BJ (cell line): ENCODE data around the gene MLLT3. TPM values are rescaled to one million over a fixed set of nuclear protein-coding genes. Genes with fewer than 3 reads are reported as not detected.

Experiments
- CTCF ChIA-PET: fragments of 350-600 bp; formaldehyde crosslinking; extraction: SDS; loops from one replicate; lab custom pipeline; 2021; ENCODE audit warnings: antibody characterized with exemption, inconsistent platforms; lab: Yijun Ruan, JAX
- POLR2A ChIA-PET: fragments of 300-600 bp; sonication (Branson Sonifier 250); formaldehyde crosslinking; extraction: SDS; loops from one replicate; lab custom pipeline; 2021; ENCODE audit warnings: antibody characterized with exemption; lab: Charles Lee
- DNase-seq: peaks from one replicate; pipeline ENCODE4 v3.0.0-alpha.2; 2011; ENCODE audit warnings: low read depth
- H3K27me3 ChIP-seq: 2 replicates; pipeline ENCODE4 v1.6.0; 2011; ENCODE audit warnings: low read length; ENCODE audit not compliant: control insufficient read depth, insufficient read depth
- H3K36me3 ChIP-seq: 2 replicates; pipeline ENCODE4 v1.5.1; 2011; ENCODE audit warnings: low read length; ENCODE audit not compliant: control insufficient read depth, insufficient read depth
- H3K4me3 ChIP-seq: 2 replicates; pipeline ENCODE4 v1.5.1; 2011; ENCODE audit warnings: low read depth, mild to moderate bottlenecking, control low read depth, low read length
- polyA plus RNA-seq: library from polyadenylated mRNA; depleted of rRNA; stranded (reverse); fragments of >200 nt; gene quantifications from 2 replicates; pipeline ENCODE4 v1.2.3, GENCODE V29; 2011
- TF ChIP-seq, protein P1 (sequence below): IDR thresholded peaks from 2 replicates; pipeline ENCODE4 v1.5.1; 2011; ENCODE audit warnings: low read depth, mild to moderate bottlenecking, control low read depth, inconsistent platforms, low read length, moderate library complexity; ENCODE audit not compliant: insufficient read depth

The MLLT3 gene
- polyA plus RNA-seq, 1 experiment = 13.8 TPM

GRCh38 chr9:20538092-20538491, 84.2 kb downstream of the MLLT3 start:
- H3K36me3 ChIP-seq = no peaks in the 10 kb centered on the region
- CTCF ChIA-PET = no interaction called here

DNA sequence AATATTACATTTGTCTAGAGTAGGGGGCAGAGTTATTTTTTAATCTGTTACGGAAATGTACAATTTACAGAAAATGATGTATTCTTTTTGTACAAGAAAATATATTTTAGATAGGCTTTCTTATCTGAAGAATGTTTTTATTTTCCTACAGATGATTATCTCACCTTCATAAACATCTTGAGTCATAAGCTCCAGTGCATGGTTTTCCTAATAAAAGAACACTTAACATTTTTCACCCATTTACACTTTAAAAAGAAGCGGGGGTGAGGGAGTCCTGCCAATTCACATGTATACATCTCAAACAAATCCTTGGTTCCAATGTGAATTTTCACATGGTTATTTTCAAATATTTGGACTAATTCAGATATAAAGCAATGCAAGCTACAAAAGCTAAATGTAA, 85.0 kb downstream of the MLLT3 start:
- DNase-seq = no peak
- Histone ChIP-seq H3K36me3 (no peaks in the 10 kb centered on the region), H3K27me3 (no peaks in the 10 kb centered on the region), H3K4me3 (no peak overlapping the region)
- POLR2A ChIA-PET = no interaction called here
- CTCF ChIA-PET = interaction anchor here (0.9 to 2.0 kb wide), 3 partner anchors 12 to 39 kb away, joined by 3 to 6 read pairs (median 4); no protein-coding TSS in a partner anchor
- TF ChIP-seq, protein P1, sequence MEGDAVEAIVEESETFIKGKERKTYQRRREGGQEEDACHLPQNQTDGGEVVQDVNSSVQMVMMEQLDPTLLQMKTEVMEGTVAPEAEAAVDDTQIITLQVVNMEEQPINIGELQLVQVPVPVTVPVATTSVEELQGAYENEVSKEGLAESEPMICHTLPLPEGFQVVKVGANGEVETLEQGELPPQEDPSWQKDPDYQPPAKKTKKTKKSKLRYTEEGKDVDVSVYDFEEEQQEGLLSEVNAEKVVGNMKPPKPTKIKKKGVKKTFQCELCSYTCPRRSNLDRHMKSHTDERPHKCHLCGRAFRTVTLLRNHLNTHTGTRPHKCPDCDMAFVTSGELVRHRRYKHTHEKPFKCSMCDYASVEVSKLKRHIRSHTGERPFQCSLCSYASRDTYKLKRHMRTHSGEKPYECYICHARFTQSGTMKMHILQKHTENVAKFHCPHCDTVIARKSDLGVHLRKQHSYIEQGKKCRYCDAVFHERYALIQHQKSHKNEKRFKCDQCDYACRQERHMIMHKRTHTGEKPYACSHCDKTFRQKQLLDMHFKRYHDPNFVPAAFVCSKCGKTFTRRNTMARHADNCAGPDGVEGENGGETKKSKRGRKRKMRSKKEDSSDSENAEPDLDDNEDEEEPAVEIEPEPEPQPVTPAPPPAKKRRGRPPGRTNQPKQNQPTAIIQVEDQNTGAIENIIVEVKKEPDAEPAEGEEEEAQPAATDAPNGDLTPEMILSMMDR = no peak

More at GRCh38 chr9:20538092-20538491, 84.2 kb downstream of the MLLT3 start:
- Histone ChIP-seq H3K27me3 (no peaks in the 10 kb centered on the region), H3K4me3 (no peak overlapping the region)
- POLR2A ChIA-PET = no interaction called here
- DNase-seq = no peak
- TF ChIP-seq, protein P1 = no peak

DNA sequence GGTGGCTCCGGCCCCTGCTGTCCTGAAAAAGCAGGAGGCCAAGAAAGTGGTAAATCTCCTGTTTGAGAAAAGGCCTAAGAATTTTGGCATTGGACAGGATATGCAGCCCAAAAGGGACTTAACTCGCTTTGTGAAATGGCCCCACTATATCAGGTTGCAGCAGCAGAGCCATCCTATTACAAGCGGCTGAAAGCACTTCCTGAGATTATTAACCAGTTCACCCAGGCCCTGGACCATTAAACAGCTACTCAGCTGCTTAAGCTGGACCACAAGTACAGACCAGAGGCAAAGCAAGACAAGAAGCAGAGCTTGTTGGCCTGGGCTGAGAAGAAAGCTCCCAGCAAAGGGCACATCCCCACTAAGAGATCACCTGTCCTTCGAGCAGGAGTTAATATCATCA, 89.7 kb downstream of the MLLT3 start:
- CTCF ChIA-PET = interaction anchor here (1.0 to 1.2 kb wide), 3 partner anchors 10 to 56 kb away, joined by 3 to 4 read pairs (median 3); no protein-coding TSS in a partner anchor

GRCh38 chr9:20529837-20530236, 92.5 kb downstream of the MLLT3 start:
- ChIA-PET POLR2A (no interaction called here), CTCF (no interaction called here)
- Histone ChIP-seq H3K27me3 (no peaks in the 10 kb centered on the region), H3K36me3 (no peaks in the 10 kb centered on the region), H3K4me3 (no peak overlapping the region)
- TF ChIP-seq, protein P1 = no peak
- no peak for DNase-seq

More for the DNA sequence above, 89.7 kb downstream of the MLLT3 start:
- Histone ChIP-seq H3K36me3 (no peaks in the 10 kb centered on the region), H3K27me3 (no peaks in the 10 kb centered on the region), H3K4me3 (no peak overlapping the region)
- TF ChIP-seq, protein P1 = no peak
- no peak for DNase-seq
- POLR2A ChIA-PET = no interaction called here

DNA sequence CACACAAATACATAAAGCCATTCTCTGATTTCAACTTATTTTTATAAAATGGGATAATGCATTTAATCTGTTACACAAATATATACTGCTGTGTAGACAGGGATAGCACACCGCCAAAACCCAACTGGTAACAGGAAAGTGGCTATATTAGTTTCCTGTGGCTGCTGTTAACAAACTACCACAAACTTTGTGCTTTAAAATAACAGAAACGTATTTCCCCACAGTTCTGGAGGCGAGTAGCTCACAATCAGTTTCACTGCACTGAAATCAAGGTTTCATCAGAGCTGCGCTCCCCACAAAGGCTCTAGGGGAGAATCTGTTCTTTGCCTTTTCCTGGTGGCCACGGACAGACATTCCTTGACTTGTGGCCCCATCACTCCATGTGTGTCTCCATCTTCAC, 94.0 kb downstream of the MLLT3 start:
- no peak for DNase-seq
- Histone ChIP-seq H3K4me3 (no peak overlapping the region), H3K27me3 (no peaks in the 10 kb centered on the region), H3K36me3 (no peaks in the 10 kb centered on the region)
- POLR2A ChIA-PET = no interaction called here
- CTCF ChIA-PET = no interaction called here
- TF ChIP-seq, protein P1 = no peak
